Stomach (tissue), 19 donors: Measurements from ENCODE around the gene ADM2. TPM values are rescaled to one million over a fixed set of nuclear protein-coding genes. Genes with fewer than 3 reads are reported as not detected.
"Not testable (repeated sequence)": the region's sequence is repeated elsewhere in the genome, so short reads cannot be mapped to it uniquely, and the experiment has no call there.

Experiments
- DNase-seq, 2 donors: peaks; one replicate each; pipeline versions ENCODE4 v3.0.0 to v3.0.0-alpha.2; 2013 to 2019
- H3K27ac ChIP-seq, 5 donors: fragments of 200-600 bp in 4 of 5; sonication (generic) in 4 of 5; one replicate each; pipeline ENCODE4 v1.5.1; 2013 to 2019; ENCODE audit warnings: mild to moderate bottlenecking in 1 of 5, moderate library complexity in 1 of 5
- H3K27me3 ChIP-seq, 3 donors: fragments of 200-600 bp; sonication (generic); one replicate each; pipeline ENCODE4 v1.5.1; 2017 to 2019; ENCODE audit warnings: mixed run types in 1 of 3
- H3K36me3 ChIP-seq, 4 donors: fragments of 200-600 bp; sonication (generic); 1 replicate in 3 of 4; 2 replicates in 1 of 4; pipeline ENCODE4 v1.5.1; 2016 to 2019
- H3K4me1 ChIP-seq, 4 donors: fragments of 200-600 bp; sonication (generic); one replicate each; pipeline ENCODE4 v1.5.1; 2016 to 2019
- H3K4me3 ChIP-seq, 4 donors: fragments of 200-600 bp; sonication (generic) in 3 of 4; one replicate each; pipeline ENCODE4 v1.5.1; 2016 to 2019; ENCODE audit warnings: mild to moderate bottlenecking in 1 of 4
- H3K9me3 ChIP-seq, 4 donors: fragments of 200-600 bp; sonication (generic); one replicate each; pipeline ENCODE4 v1.5.1; 2016 to 2019
- CTCF ChIP-seq, 7 experiments: fragments of 450-650 bp in 4 of 7; fragments of 200-600 bp in 3 of 7; sonication (generic) in 3 of 7; IDR thresholded peaks; one replicate each; pipeline ENCODE4 v1.5.1; 2016 to 2019; ENCODE audit warnings: antibody characterized with exemption in 7 of 7, control low read depth in 2 of 7, mild to moderate bottlenecking in 1 of 7
- EP300 ChIP-seq: sonication (generic); formaldehyde crosslinking; IDR thresholded peaks from one replicate; pipeline ENCODE4 v1.6.1; 2017; ENCODE audit warnings: antibody characterized with exemption
- POLR2A ChIP-seq, 4 donors: fragments of 450-650 bp; IDR thresholded peaks; one replicate each; pipeline ENCODE4 v1.6.1; 2016; ENCODE audit warnings: antibody characterized with exemption in 4 of 4, control low read depth in 2 of 4, mild to moderate bottlenecking in 1 of 4, moderate library complexity in 1 of 4
- POLR2AphosphoS5 ChIP-seq, 3 donors: sonication (generic); formaldehyde crosslinking; IDR thresholded peaks; one replicate each; pipeline ENCODE4 v1.6.1; 2016; ENCODE audit warnings: antibody characterized with exemption in 3 of 3
- WGBS, 5 donors: extraction: QIAGEN DNeasy Blood & Tissue Kit in 3 of 5; methylation state at CpG; one replicate each; pipeline versions ENCODE4 v1.1.5 to v1.1.7; 2013 to 2018; 5-methylcytosine and 5-hydroxymethylcytosine counted together
- intact Hi-C: fragments of 100-400 bp; cut with DNase I; formaldehyde crosslinking; loops from one replicate; pipeline ENCODE4 v1.15.1; 2023; ENCODE audit warnings: low total_unique reads
- long read RNA-seq, 10 donors: transcript quantifications; one replicate each; lab custom pipeline, GENCODE V29; 2026
- polyA plus RNA-seq, 3 donors: library from polyadenylated mRNA; stranded (reverse); fragments of 200-250 nt; gene quantifications; one replicate each; pipeline ENCODE4 v1.2.3, GENCODE V29; 2013
- total RNA-seq, 5 donors: library from RNA; depleted of rRNA; stranded (reverse); fragments of >200 nt; gene quantifications; one replicate each; pipeline versions ENCODE4 v1.1.0 to v1.2.3, GENCODE V29; 2014 to 2016
- donor health status: healthy with polysubstance abuse.
- donor health status: Bipolar disorder and iron deficiency.
- donor health status: healthy.

The ADM2 gene
- total RNA-seq (1 to 10 TPM in 1 of 5 donors, under 1 TPM in 1, not detected in 3; 0.37 to 1.3 TPM), polyA plus RNA-seq (1 to 10 TPM; 1.5 to 3.7 (median 1.6) TPM)
- long read RNA-seq, donor 1, result 0 reads
- long read RNA-seq, donor 2, full-length matches to known transcripts, result 1 of 1 reads
- long read RNA-seq, donor 2, partial matches to known transcripts, result 0 of 1 reads
- long read RNA-seq, donor 2, other reads (novel, unspliced or antisense), result 0 of 1 reads
- long read RNA-seq, donor 3, result 0 reads
- long read RNA-seq, donor 4, result 0 reads
- long read RNA-seq, donor 5, partial matches to known transcripts, result 0 of 1 reads
- long read RNA-seq, donor 5, other reads (novel, unspliced or antisense), result 0 of 1 reads
- long read RNA-seq, donor 6, full-length matches to known transcripts, result 1 of 1 reads
- long read RNA-seq, donor 6, partial matches to known transcripts, result 0 of 1 reads
- long read RNA-seq, donor 6, other reads (novel, unspliced or antisense), result 0 of 1 reads
- long read RNA-seq, donor 7, result 0 reads
- long read RNA-seq, donor 8, result 0 reads
- long read RNA-seq, donor 9, result 0 reads
- long read RNA-seq, donor 10, result 0 reads

- peaks cover 7 to 73% (median 29%) of the 10 kb centered on the region in 3 donors for H3K27me3 ChIP-seq
- TF ChIP-seq CTCF (IDR thresholded peaks at IDR 0.05), result no peak
- no peak for TF ChIP-seq POLR2AphosphoS5 (IDR thresholded peaks at IDR 0.05)
- intact Hi-C loops, result no loop called here
- H3K4me3 ChIP-seq, result peak within 1 kb of the TSS; percentile 46 to 63 (median 56)
- WGBS, 5 donors, result 2 to 3% (median 2%) methylated on average over 9 to 67 of the region's 70 CpGs
- peaks cover 24 to 51% (median 46%) of the 10 kb centered on the region in 4 donors for H3K4me1 ChIP-seq
- DNase-seq, result peak; percentile 62 to 79
- H3K36me3 ChIP-seq, result no peaks in the 10 kb centered on the region
- H3K27ac ChIP-seq, result peak within 1 kb of the TSS in 4 of 5 donors; percentile 30 to 74 (median 67)
- no peaks in the 10 kb centered on the region for H3K9me3 ChIP-seq
Measured at GRCh38 chr22:50481440-50482106, at the start of gene ADM2. ADM2 (plus strand) TSS chr22:50481543; CDS start chr22:50481848, 305 bp downstream.

GRCh38 chr22:50432131-50432876, 49.0 kb upstream of the ADM2 start:
- intact Hi-C loops, result no loop called here

GRCh38 chr22:50432877-50433510, 48.3 kb upstream of the ADM2 start:
- H3K27ac ChIP-seq, H3K4me1 ChIP-seq, intact Hi-C loops, H3K9me3 ChIP-seq, DNase-seq, H3K27me3 ChIP-seq, H3K4me3 ChIP-seq: not testable (repeated sequence)
- peaks cover 65 to 87% (median 85%) of the 10 kb centered on the region in 4 donors for H3K36me3 ChIP-seq
- WGBS, 5 donors, result 88 to 98% (median 92%) methylated on average over 6 to 24 of the region's 24 CpGs

More at GRCh38 chr22:50432131-50432876, 49.0 kb upstream of the ADM2 start:
- Histone ChIP-seq H3K4me1 (no peaks in the 10 kb centered on the region), H3K27me3 (no peaks in the 10 kb centered on the region), H3K9me3 (no peaks in the 10 kb centered on the region), H3K4me3 (no peak overlapping the region), H3K27ac (no peak overlapping the region), H3K36me3 (peaks cover 66 to 87% (median 85%) of the 10 kb centered on the region in 4 donors)
- TF ChIP-seq POLR2AphosphoS5 (IDR thresholded peaks at IDR 0.05) (no peak), EP300 (no peak), POLR2A (IDR thresholded peaks at IDR 0.05) (no peak), CTCF (IDR thresholded peaks at IDR 0.05) (no peak)
- WGBS, 5 donors, result 89 to 94% (median 94%) methylated on average over 24 to 35 of the region's 35 CpGs
- no peak for DNase-seq

- Histone ChIP-seq H3K27me3 (no peaks in the 10 kb centered on the region), H3K4me3 (no peak overlapping the region), H3K36me3 (peaks cover 78 to 88% (median 85%) of the 10 kb centered on the region in 4 donors), H3K9me3 (no peaks in the 10 kb centered on the region), H3K27ac (no peak overlapping the region), H3K4me1 (no peaks in the 10 kb centered on the region)
- TF ChIP-seq CTCF (IDR thresholded peaks at IDR 0.05), result no peak
- no peak for TF ChIP-seq POLR2A (IDR thresholded peaks at IDR 0.05)
- 76 to 92% (median 87%) methylated on average over 15 to 24 of the region's 24 CpGs for WGBS, 5 donors
- no peak for DNase-seq
- intact Hi-C loops, result no loop called here
Measured at GRCh38 chr22:50434849-50435248, 46.5 kb upstream of the ADM2 start.
